ENCODE measurements around the gene GBP3.

DNA sequence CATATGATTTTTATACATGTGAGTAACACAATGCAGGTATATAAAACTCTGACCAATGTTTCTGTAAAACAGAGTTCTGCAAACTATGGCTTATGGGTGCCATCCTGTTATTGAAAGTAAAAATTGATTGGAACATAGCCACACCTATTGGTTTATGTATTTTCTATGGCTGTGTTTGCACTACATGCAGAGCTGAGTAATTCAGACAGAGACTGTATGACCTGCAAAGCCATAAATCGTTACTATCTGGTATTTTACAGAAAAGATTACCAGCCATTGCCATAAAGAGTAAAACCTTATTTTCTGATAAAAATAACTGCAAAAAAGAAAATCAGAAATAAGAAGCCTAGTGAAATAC is 29.3 kb upstream of the GBP3 start:
- no peak for TF ChIP-seq POLR2AphosphoS5 (IDR thresholded peaks at IDR 0.05)
- TF ChIP-seq EP300 (IDR thresholded peaks at IDR 0.05), result no peak
- TF ChIP-seq, protein P1, sequence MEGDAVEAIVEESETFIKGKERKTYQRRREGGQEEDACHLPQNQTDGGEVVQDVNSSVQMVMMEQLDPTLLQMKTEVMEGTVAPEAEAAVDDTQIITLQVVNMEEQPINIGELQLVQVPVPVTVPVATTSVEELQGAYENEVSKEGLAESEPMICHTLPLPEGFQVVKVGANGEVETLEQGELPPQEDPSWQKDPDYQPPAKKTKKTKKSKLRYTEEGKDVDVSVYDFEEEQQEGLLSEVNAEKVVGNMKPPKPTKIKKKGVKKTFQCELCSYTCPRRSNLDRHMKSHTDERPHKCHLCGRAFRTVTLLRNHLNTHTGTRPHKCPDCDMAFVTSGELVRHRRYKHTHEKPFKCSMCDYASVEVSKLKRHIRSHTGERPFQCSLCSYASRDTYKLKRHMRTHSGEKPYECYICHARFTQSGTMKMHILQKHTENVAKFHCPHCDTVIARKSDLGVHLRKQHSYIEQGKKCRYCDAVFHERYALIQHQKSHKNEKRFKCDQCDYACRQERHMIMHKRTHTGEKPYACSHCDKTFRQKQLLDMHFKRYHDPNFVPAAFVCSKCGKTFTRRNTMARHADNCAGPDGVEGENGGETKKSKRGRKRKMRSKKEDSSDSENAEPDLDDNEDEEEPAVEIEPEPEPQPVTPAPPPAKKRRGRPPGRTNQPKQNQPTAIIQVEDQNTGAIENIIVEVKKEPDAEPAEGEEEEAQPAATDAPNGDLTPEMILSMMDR (IDR thresholded peaks at IDR 0.05), result no peak
- TF ChIP-seq POLR2A (IDR thresholded peaks at IDR 0.05), result no peak
